HUDEP-2 (cell line): ENCODE measurements around the gene PLD6.
A peak's percentile ranks its signal among the peaks of the same experiment; 100 is the strongest.

ENCODE experiments used
- DNase-seq, 76 experiments: peaks; one replicate each; lab custom pipeline; 2025; ENCODE audit not compliant: unreplicated experiment in 76 of 76; lab: John Stamatoyannopoulos, UW

The PLD6 gene

GRCh38 chr17:17227608-17228520, 21.7 kb upstream of the PLD6 start:
- peak in 65 of 76 experiments; percentile 13 to 81 (median 48) for DNase-seq

- no peak for DNase-seq
Observed at GRCh38 chr17:17226451-17227265, 20.5 kb upstream of the PLD6 start.

GRCh38 chr17:17225901-17226300, 19.8 kb upstream of the PLD6 start:
- DNase-seq: no peak

- DNase-seq: no peak
Observed at GRCh38 chr17:17224137-17224536, 18.0 kb upstream of the PLD6 start.

GRCh38 chr17:17223736-17224135, 17.6 kb upstream of the PLD6 start:
- DNase-seq: no peak

- no peak for DNase-seq
Observed at GRCh38 chr17:17221329-17221728, 15.2 kb upstream of the PLD6 start.

GRCh38 chr17:17220529-17220928, 14.4 kb upstream of the PLD6 start:
- no peak for DNase-seq

GRCh38 chr17:17217995-17218394, 11.9 kb upstream of the PLD6 start:
- no peak for DNase-seq

- DNase-seq: no peak
Observed at GRCh38 chr17:17216776-17217175, 10.6 kb upstream of the PLD6 start.

GRCh38 chr17:17216236-17216635, 10.1 kb upstream of the PLD6 start:
- no peak for DNase-seq

- no peak for DNase-seq
Observed at GRCh38 chr17:17215575-17215974, 9.4 kb upstream of the PLD6 start.

GRCh38 chr17:17214646-17215436, 8.7 kb upstream of the PLD6 start:
- no peak for DNase-seq

- DNase-seq: no peak
Observed at GRCh38 chr17:17213775-17214174, 7.6 kb upstream of the PLD6 start.

- DNase-seq: no peak
Observed at GRCh38 chr17:17207998-17208397, 1.9 kb upstream of the PLD6 start.

- peak in 2 of 76 experiments; percentile 8 to 87 for DNase-seq
Observed at GRCh38 chr17:17206913-17207335, 791 bp upstream of the PLD6 start.

- DNase-seq: peak in 58 of 76 experiments; percentile 8 to 69 (median 46)
Observed at GRCh38 chr17:17205368-17206123, 587 bp downstream of the PLD6 start.

GRCh38 chr17:17204635-17205231, 1.4 kb downstream of the PLD6 start:
- peak in 6 of 76 experiments; percentile 4 to 27 (median 11) for DNase-seq

GRCh38 chr17:17204041-17204591, 2.0 kb downstream of the PLD6 start:
- no peak for DNase-seq

GRCh38 chr17:17203173-17203730, 2.9 kb downstream of the PLD6 start:
- DNase-seq: no peak
